Right lobe of liver (tissue), 4 donors: ENCODE measurements around the gene URGCP.

ENCODE experiments used
- CTCF ChIP-seq, 4 donors: fragments of 200-600 bp in 3 of 4; fragments of 450-650 bp in 1 of 4; IDR thresholded peaks; one replicate each; pipeline versions ENCODE4 v1.5.1 to v1.8.0; 2016 to 2022; ENCODE audit warnings: antibody characterized with exemption in 4 of 4, mild to moderate bottlenecking in 2 of 4
- POLR2A ChIP-seq: fragments of 450-650 bp; IDR thresholded peaks from one replicate; pipeline ENCODE4 v1.6.1; 2017; ENCODE audit warnings: antibody characterized with exemption, mild to moderate bottlenecking
- donor health status: DM: no; HTN: no; CAD: no.
- donor health status: DM: no; HTN: no; CAD: no.
- donor health status: DM: no; HTN: yes; CAD: no.

- no peak for TF ChIP-seq CTCF (IDR thresholded peaks at IDR 0.05)
- TF ChIP-seq POLR2A: no peak
Measured at GRCh38 chr7:43879477-43879876, 26.9 kb downstream of the URGCP start.
